Breast epithelium (tissue), 3 donors: ENCODE measurements around the gene ABR.

Source experiments
- CTCF ChIP-seq, 3 donors: fragments of 450-650 bp; IDR thresholded peaks; one replicate each; pipeline ENCODE4 v1.5.1; 2016 to 2017; ENCODE audit warnings: antibody characterized with exemption in 3 of 3, mild to moderate bottlenecking in 3 of 3, moderate library complexity in 3 of 3
- POLR2AphosphoS5 ChIP-seq, 3 donors: sonication (generic); formaldehyde crosslinking; IDR thresholded peaks; one replicate each; pipeline ENCODE4 v1.6.1; 2017; ENCODE audit warnings: antibody characterized with exemption in 3 of 3

DNA sequence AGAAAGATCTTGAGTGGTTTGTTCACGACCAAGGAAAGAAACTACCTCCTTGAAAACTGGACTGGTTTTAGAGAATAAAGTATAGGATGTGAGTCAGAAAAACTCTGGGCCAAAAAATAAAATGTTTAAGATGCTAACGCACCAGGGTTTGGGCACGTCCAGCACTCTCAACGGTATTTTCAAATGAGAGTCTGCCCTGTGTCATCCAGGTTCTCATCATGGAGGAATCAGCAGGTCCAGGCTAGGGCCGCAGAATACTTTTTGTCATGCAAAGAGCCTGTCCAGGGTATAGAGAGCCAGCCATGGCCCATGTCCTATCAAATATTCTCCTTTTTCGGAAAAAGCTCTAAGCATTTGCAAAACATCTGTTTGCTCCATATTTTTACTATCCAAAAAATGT, 202.6 kb downstream of the ABR start:
- TF ChIP-seq CTCF (IDR thresholded peaks at IDR 0.05) = no peak
- TF ChIP-seq POLR2AphosphoS5 (IDR thresholded peaks at IDR 0.05) = no peak
